Adrenal gland (tissue), 12 donors: ENCODE data around the gene ACAN. TPM values are rescaled to one million over a fixed set of nuclear protein-coding genes. Genes with fewer than 3 reads are reported as not detected.

Source experiments
- DNase-seq, 7 donors: peaks; one replicate each; pipeline ENCODE4 v3.0.0-alpha.2; 2019 to 2020
- H3K27ac ChIP-seq, 5 donors: fragments of 200-600 bp; sonication (generic) in 4 of 5; 1 replicate in 3 of 5; 2 replicates in 2 of 5; pipeline versions ENCODE4 v1.5.1 to v1.8.0; 2016 to 2020; ENCODE audit warnings: mild to moderate bottlenecking in 1 of 5
- H3K27me3 ChIP-seq: fragments of 200-600 bp; 2 replicates; pipeline ENCODE4 v1.8.0; 2021
- H3K36me3 ChIP-seq, 2 donors: fragments of 200-600 bp; replicated peaks in 1 of 2; 1 replicate in 1 of 2; 2 replicates in 1 of 2; pipeline versions ENCODE4 v1.5.1 to v1.8.0; 2018 to 2022
- H3K4me1 ChIP-seq, 2 donors: fragments of 200-600 bp; replicated peaks in 1 of 2; 1 replicate in 1 of 2; 2 replicates in 1 of 2; pipeline versions ENCODE4 v1.5.1 to v1.8.0; 2018 to 2021
- H3K4me3 ChIP-seq, 4 donors: fragments of 200-600 bp; sonication (generic) in 3 of 4; one replicate each; pipeline ENCODE4 v1.5.1; 2016 to 2018
- H3K9me3 ChIP-seq, 3 donors: fragments of 200-600 bp; sonication (generic) in 1 of 3; replicated peaks in 1 of 3; 1 replicate in 2 of 3; 2 replicates in 1 of 3; pipeline versions ENCODE4 v1.5.1 to v1.8.0; 2016 to 2021
- POLR2A ChIP-seq, 2 donors: fragments of 450-650 bp; IDR thresholded peaks; one replicate each; pipeline ENCODE4 v1.6.1; 2017; ENCODE audit warnings: antibody characterized with exemption in 2 of 2, mild to moderate bottlenecking in 2 of 2, moderate library complexity in 1 of 2
- WGBS, 4 donors: extraction: QIAGEN DNeasy Blood & Tissue Kit in 2 of 4; methylation state at CpG; one replicate each; pipeline versions ENCODE4 v1.1.5 to v1.1.7; 2013 to 2017; 5-methylcytosine and 5-hydroxymethylcytosine counted together
- intact Hi-C, 2 donors: fragments of 100-400 bp; cut with DNase I; formaldehyde crosslinking; loops; one replicate each; pipeline versions ENCODE4 v1.14.1 to v1.15.0; 2022 to 2023
- polyA plus RNA-seq, 3 donors: library from polyadenylated mRNA; stranded (reverse); fragments of 200-250 nt in 2 of 3; fragments of 350-450 nt in 1 of 3; fragmentation: Illumina TruSeq in 1 of 3; extraction: RNeasy Lipid Tissue Mini Kit (QIAGEN cat#74804) in 1 of 3; gene quantifications; one replicate each; pipeline ENCODE4 v1.2.3, GENCODE V29; 2013 to 2014
- total RNA-seq, 9 donors: library from RNA; depleted of rRNA in 4 of 9; stranded (reverse); fragments of >200 nt in 4 of 9; fragments of 120-200 nt in 1 of 9; fragmentation: NEBNext Ultra II Directional in 1 of 9; extraction: Animal tissue kit (Norgen Biotek cat#: 25700) in 1 of 9; gene quantifications; one replicate each; pipeline versions ENCODE4 v1.1.0 to v1.2.4, GENCODE V29; 2013 to 2023
- TF ChIP-seq, protein P1 (sequence below), 6 experiments: fragments of 450-650 bp in 4 of 6; fragments of 200-600 bp in 2 of 6; sonication (generic) in 1 of 6; IDR thresholded peaks; 1 replicate in 5 of 6; 2 replicates in 1 of 6; pipeline versions ENCODE4 v1.5.1 to v1.8.0; 2016 to 2021; ENCODE audit warnings: antibody characterized with exemption in 6 of 6, mild to moderate bottlenecking in 2 of 6, moderate library complexity in 1 of 6
- donor health status: healthy with polysubstance abuse.
- donor health status: Bipolar disorder and iron deficiency.
- donor health status: DM: yes; HTN: yes; CAD: no.
- donor health status: DM: no; HTN: no; CAD: no.
- donor health status: DM: no; HTN: no; CAD: no.
- donor health status: DM: yes; HTN: yes; CAD: no.

Gene ACAN
- total and polyA plus RNA-seq, 12 donors, result 0.04 to 2.4 (median 0.42) TPM

DNA sequence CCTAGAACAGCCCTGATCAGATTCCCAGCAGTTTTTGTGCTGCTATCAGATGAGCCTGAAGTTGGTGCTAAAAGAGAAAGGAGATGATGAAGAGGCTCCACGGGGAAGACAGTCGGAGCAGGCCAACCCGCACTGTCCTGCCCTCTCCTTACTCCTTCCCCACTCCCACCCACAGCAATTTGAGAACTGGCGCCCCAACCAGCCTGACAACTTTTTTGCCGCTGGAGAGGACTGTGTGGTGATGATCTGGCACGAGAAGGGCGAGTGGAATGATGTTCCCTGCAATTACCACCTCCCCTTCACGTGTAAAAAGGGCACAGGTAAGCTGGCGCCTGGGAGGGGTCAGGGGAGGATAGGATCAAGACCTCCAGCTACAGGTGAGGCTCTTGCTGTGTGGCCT is 69.5 kb downstream of the ACAN start:
- Histone ChIP-seq H3K9me3 (no peaks in the 10 kb centered on the region), H3K4me1 (no peaks in the 10 kb centered on the region), H3K4me3 (no peak overlapping the region), H3K27me3 (no peaks in the 10 kb centered on the region), H3K27ac (no peak overlapping the region), H3K36me3 (no peaks in the 10 kb centered on the region)
- intact Hi-C loops, result no loop called here
- no peak for TF ChIP-seq POLR2A (IDR thresholded peaks at IDR 0.05)
- TF ChIP-seq, protein P1, sequence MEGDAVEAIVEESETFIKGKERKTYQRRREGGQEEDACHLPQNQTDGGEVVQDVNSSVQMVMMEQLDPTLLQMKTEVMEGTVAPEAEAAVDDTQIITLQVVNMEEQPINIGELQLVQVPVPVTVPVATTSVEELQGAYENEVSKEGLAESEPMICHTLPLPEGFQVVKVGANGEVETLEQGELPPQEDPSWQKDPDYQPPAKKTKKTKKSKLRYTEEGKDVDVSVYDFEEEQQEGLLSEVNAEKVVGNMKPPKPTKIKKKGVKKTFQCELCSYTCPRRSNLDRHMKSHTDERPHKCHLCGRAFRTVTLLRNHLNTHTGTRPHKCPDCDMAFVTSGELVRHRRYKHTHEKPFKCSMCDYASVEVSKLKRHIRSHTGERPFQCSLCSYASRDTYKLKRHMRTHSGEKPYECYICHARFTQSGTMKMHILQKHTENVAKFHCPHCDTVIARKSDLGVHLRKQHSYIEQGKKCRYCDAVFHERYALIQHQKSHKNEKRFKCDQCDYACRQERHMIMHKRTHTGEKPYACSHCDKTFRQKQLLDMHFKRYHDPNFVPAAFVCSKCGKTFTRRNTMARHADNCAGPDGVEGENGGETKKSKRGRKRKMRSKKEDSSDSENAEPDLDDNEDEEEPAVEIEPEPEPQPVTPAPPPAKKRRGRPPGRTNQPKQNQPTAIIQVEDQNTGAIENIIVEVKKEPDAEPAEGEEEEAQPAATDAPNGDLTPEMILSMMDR (IDR thresholded peaks at IDR 0.05), result no peak
- 80 to 85% (median 82%) methylated on average over 9 of the region's 9 CpGs for WGBS, 4 donors
- no peak for DNase-seq

DNA sequence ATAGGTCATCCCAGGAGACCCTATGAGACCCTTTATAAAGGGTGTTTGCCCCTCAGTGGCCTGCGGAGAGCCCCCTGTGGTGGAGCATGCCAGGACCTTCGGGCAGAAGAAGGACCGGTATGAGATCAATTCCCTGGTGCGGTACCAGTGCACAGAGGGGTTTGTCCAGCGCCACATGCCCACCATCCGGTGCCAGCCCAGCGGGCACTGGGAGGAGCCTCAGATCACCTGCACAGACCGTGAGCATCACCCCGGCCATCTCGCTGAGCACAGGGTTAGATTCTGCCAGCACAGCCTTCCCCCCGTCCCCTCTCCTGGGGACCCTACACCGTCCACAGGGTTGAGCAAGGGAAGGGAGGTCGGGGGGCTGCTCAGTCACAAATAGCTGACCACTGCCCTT is 70.5 kb downstream of the ACAN start:
- Histone ChIP-seq H3K9me3 (no peaks in the 10 kb centered on the region), H3K4me1 (no peaks in the 10 kb centered on the region), H3K27me3 (no peaks in the 10 kb centered on the region), H3K36me3 (no peaks in the 10 kb centered on the region), H3K4me3 (no peak overlapping the region), H3K27ac (no peak overlapping the region)
- intact Hi-C loops, result no loop called here
- TF ChIP-seq, protein P1 (IDR thresholded peaks at IDR 0.05), result no peak
- TF ChIP-seq POLR2A (IDR thresholded peaks at IDR 0.05), result no peak
- no peak for DNase-seq
- WGBS, 4 donors, result 69 to 88% (median 80%) methylated on average over 3 to 13 of the region's 13 CpGs

DNA sequence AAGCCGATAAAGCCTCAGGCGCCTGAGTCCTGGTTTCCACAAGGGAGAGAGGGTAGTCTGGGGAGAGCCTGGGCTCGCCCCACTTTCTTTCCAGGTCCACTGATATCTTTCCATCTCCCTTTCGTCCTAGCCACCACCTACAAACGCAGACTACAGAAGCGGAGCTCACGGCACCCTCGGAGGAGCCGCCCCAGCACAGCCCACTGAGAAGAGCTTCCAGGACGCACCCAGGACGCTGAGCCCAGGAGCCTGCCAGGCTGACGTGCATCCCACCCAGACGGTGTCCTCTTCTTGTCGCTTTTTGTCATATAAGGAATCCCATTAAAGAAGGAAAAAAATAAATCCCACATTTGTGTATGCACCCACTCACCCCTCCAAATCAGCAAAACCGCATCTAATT is 71.0 kb downstream of the ACAN start:
- H3K4me1 ChIP-seq, result no peaks in the 10 kb centered on the region
- intact Hi-C loops, result no loop called here
- WGBS, 4 donors, result 63 to 76% (median 69%) methylated on average over 15 of the region's 15 CpGs
- H3K9me3 ChIP-seq, result no peaks in the 10 kb centered on the region
- H3K27ac ChIP-seq, result no peak overlapping the region
- H3K27me3 ChIP-seq, result no peaks in the 10 kb centered on the region
- no peak for TF ChIP-seq POLR2A (IDR thresholded peaks at IDR 0.05)
- TF ChIP-seq, protein P1 (IDR thresholded peaks at IDR 0.05), result no peak
- no peak overlapping the region for H3K4me3 ChIP-seq
- DNase-seq, result no peak
- no peaks in the 10 kb centered on the region for H3K36me3 ChIP-seq

DNA sequence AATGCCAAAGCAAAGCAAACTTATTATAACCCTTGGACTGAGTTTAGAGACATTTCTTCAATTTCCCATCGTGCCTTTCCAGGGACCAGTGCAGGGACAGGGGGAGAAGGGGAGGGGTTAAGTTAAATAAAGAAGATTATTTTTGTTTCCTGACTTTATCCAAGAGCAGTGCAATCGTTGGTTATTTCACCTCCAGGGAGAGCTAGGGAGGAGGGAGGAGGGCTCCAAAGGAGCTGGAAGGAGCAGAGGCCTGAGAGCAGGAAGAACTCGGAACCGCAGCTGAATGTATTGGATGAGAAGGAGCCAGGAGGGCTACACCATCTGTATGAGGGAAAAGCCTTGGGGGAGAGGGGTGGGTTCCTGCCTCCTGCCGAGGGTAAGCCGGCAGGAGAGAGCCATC is 71.4 kb downstream of the ACAN start:
- H3K27ac ChIP-seq, result no peak overlapping the region
- H3K4me1 ChIP-seq, result no peaks in the 10 kb centered on the region
- H3K27me3 ChIP-seq, result no peaks in the 10 kb centered on the region
- no peaks in the 10 kb centered on the region for H3K36me3 ChIP-seq
- intact Hi-C loops, result no loop called here
- 37 to 49% (median 43%) methylated on average over 6 of the region's 6 CpGs for WGBS, 4 donors
- TF ChIP-seq POLR2A (IDR thresholded peaks at IDR 0.05), result no peak
- no peaks in the 10 kb centered on the region for H3K9me3 ChIP-seq
- H3K4me3 ChIP-seq, result no peak overlapping the region
- DNase-seq, result no peak

DNA sequence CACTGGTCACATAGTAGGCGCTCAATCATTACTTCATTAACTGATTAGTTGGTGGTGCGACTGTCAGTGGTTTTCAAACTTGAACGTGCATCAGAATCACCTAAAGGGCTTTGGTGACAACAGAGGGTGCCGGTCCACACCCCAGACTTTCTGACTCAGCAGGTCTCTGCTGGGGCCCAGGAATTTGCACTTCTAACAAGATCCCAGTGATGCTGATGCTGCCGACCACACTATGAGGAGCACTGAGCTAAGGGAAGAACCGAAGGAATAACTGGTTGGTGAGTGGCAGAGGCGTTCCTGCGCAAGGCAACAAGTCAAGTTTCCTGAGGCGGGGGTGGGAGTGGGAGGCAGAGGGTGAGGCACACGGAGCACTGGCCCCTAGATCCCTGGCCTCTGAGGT is 73.3 kb downstream of the ACAN start:
- Histone ChIP-seq H3K4me3 (no peak overlapping the region), H3K27ac (no peak overlapping the region), H3K9me3 (no peaks in the 10 kb centered on the region), H3K27me3 (no peaks in the 10 kb centered on the region), H3K4me1 (no peaks in the 10 kb centered on the region), H3K36me3 (no peaks in the 10 kb centered on the region)
- TF ChIP-seq, protein P1 (IDR thresholded peaks at IDR 0.05), result no peak
- no peak for TF ChIP-seq POLR2A (IDR thresholded peaks at IDR 0.05)
- 79 to 92% (median 83%) methylated on average over 10 of the region's 10 CpGs for WGBS, 4 donors
- intact Hi-C loops, result no loop called here
- no peak for DNase-seq
